HEK293 (cell line): ENCODE results near the gene ADH6.
"Not testable (repeated sequence)": the region's sequence is repeated elsewhere in the genome, so short reads cannot be mapped to it uniquely, and the experiment has no call there.

Source experiments
- CTCF ChIA-PET: fragments of 350-600 bp; formaldehyde crosslinking; extraction: SDS; loops from one replicate; lab custom pipeline; 2021; ENCODE audit warnings: antibody characterized with exemption; lab: Yijun Ruan, JAX
- POLR2A ChIA-PET: fragments of 300-600 bp; formaldehyde crosslinking; extraction: SDS; loops from one replicate; lab custom pipeline; 2020; ENCODE audit warnings: antibody characterized with exemption, inconsistent platforms; lab: Yijun Ruan, JAX
- H3K27ac ChIP-seq: fragments of 200-500 bp; sonication (Bioruptor generic); 2 replicates; pipeline ENCODE4 v1.5.1; 2014; ENCODE audit warnings: low read depth, low read length, control low read depth, inconsistent platforms; ENCODE audit errors: extremely low read depth
- H3K36me3 ChIP-seq, 2 experiments: fragments of 200-500 bp in 1 of 2; sonication (Bioruptor generic) in 1 of 2; 1 replicate in 1 of 2; 2 replicates in 1 of 2; pipeline ENCODE4 v1.5.1; 2014 to 2017; ENCODE audit warnings: inconsistent platforms in 2 of 2, low read length in 2 of 2; ENCODE audit not compliant: control insufficient read depth in 2 of 2, insufficient read depth in 1 of 2
- H3K4me1 ChIP-seq: fragments of 200-500 bp; sonication (Bioruptor generic); 2 replicates; pipeline ENCODE4 v1.5.1; 2014; ENCODE audit warnings: mild to moderate bottlenecking, low read length, inconsistent platforms; ENCODE audit not compliant: control insufficient read depth, insufficient read depth
- H3K4me3 ChIP-seq: 2 replicates; pipeline ENCODE4 v1.5.1; 2011; ENCODE audit warnings: low read depth, mild to moderate bottlenecking, control low read depth, low read length, moderate library complexity
- H3K9me3 ChIP-seq: fragments of 200-500 bp; sonication (Bioruptor generic); 2 replicates; pipeline ENCODE4 v1.5.1; 2014; ENCODE audit warnings: low read depth, low read length, inconsistent platforms; ENCODE audit not compliant: control insufficient read depth, insufficient read depth
- BCL11A ChIP-seq: fragments of 450-650 bp; formaldehyde crosslinking; IDR thresholded peaks from 2 replicates; pipeline ENCODE4 v1.5.1; 2016; ENCODE audit warnings: low read depth, missing biosample characterization, missing genetic modification characterization
- HOXC10 ChIP-seq: sonication (generic); formaldehyde crosslinking; IDR thresholded peaks from 2 replicates; pipeline ENCODE4 v1.8.1; 2023; ENCODE audit warnings: mild to moderate bottlenecking, missing genetic modification reagents
- YY2 ChIP-seq: fragments of 450-650 bp; formaldehyde crosslinking; IDR thresholded peaks from 2 replicates; pipeline ENCODE4 v1.5.1; 2016; ENCODE audit warnings: missing biosample characterization, missing genetic modification characterization
- ZNF155 ChIP-seq: fragments of 450-650 bp; formaldehyde crosslinking; IDR thresholded peaks from 2 replicates; pipeline ENCODE4 v1.5.1; 2016; ENCODE audit warnings: missing biosample characterization, missing genetic modification characterization
- ZNF2 ChIP-seq: fragments of 450-650 bp; formaldehyde crosslinking; IDR thresholded peaks from 2 replicates; pipeline ENCODE4 v1.5.1; 2016; ENCODE audit warnings: missing biosample characterization, missing genetic modification characterization
- ZNF274 ChIP-seq, 2 experiments: fragments of 200-500 bp in 1 of 2; fragments of 450-650 bp in 1 of 2; sonication (Bioruptor generic) in 1 of 2; formaldehyde crosslinking in 1 of 2; IDR thresholded peaks; 2 replicates each; pipeline versions ENCODE4 v1.5.1 to v1.6.1; 2014 to 2016; ENCODE audit warnings: borderline replicate concordance in 1 of 2, inconsistent platforms in 1 of 2, low read length in 1 of 2, missing biosample characterization in 1 of 2, missing genetic modification characterization in 1 of 2
- ZNF354C ChIP-seq: fragments of 450-650 bp; formaldehyde crosslinking; IDR thresholded peaks from 2 replicates; pipeline ENCODE4 v1.5.1; 2016; ENCODE audit warnings: missing biosample characterization, missing genetic modification characterization, low read depth, borderline replicate concordance
- ZNF707 ChIP-seq: fragments of 450-650 bp; formaldehyde crosslinking; IDR thresholded peaks from 2 replicates; pipeline ENCODE4 v1.5.1; 2016; ENCODE audit warnings: missing biosample characterization, missing genetic modification characterization
- TF ChIP-seq, protein P1 (sequence below): fragments of 450-650 bp; formaldehyde crosslinking; IDR thresholded peaks from 2 replicates; pipeline ENCODE4 v1.5.1; 2016; ENCODE audit warnings: missing biosample characterization, missing genetic modification characterization, borderline replicate concordance

ADH6 gene

DNA sequence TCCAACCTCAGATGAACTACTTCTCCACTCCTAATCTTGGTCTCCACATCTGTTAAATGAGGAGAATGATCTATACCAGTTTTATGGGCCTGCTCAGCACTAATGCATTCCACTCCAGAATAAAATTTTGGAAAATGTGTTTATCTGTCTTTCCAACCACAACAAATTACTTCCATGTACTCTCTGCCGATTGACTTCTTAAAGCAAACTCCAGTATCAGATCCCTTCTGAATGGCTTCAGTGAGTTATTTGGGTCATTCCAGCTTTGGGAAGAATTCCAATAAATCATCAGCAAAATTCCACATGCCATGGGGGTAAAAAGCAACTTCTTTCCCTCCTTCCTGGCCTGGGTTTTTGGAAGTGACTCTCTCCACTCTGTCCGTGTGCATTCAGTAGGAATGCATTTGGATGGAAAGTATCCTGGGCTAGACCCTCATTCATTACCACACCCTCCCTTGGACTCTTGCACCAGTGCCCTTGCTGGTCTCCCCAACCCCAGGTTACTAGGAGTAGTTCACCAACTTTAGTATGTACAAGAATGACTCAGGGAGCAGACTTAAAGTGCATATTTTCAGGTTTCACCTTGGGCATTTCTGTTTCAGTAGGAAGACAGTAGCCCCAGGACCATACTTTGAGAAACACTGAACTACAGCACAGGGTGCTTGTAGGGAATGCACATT lies 15.4 kb upstream of the ADH6 start (continued):
- TF ChIP-seq ZNF2 (tag by site-specific recombination) (no peak), ZNF155 (tag by site-specific recombination) (no peak), ZNF274 (IDR thresholded peaks at IDR 0.05; ENCODE audit: low read length) (no peak), ZNF274 (tag by site-specific recombination; IDR thresholded peaks at IDR 0.05; ENCODE audit: borderline replicate concordance) (no peak), HOXC10 (CRISPR knock-in tag) (no peak), YY2 (tag by site-specific recombination) (no peak)

DNA sequence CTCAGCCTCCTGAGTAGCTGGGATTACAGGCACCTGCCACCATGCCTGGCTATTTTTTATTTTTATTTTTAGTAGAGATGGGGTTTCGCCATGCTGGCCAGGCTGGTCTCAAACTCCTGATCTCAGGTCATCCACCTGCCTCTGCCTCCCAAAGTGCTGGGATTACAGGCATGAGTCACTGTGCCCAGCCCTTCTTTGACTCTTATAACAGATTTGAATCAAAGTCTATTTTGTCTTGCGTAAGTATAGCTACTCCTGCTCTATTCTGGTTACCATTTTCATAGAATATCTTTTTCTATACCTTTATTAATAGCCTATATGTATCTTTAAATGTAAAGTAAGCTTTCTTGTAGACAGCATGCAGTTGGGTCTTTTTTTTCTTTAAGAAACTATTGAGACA lies 14.4 kb upstream of the ADH6 start:
- H3K4me1 ChIP-seq, H3K27ac ChIP-seq, CTCF ChIA-PET, H3K9me3 ChIP-seq, H3K36me3 ChIP-seq, POLR2A ChIA-PET, H3K4me3 ChIP-seq: not testable (repeated sequence)

DNA sequence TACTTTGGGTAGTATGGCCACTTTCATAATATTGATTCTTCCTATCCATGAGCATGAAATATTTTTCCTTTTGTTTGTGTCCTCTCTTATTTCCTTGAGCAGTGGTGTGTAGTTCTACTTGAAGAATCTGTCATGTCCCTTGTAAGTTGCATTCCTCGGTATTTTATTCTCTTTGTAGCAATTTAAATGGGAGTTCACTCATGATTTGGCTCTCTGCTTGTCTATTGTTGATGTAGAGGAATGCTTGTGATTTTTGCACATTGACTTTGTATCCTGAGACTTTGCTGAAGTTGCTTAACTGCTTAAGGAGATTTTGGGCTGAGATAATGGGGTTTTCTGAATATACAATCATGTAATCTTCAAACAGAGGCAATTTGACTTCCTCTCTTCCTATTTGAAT lies 9.7 kb upstream of the ADH6 start:
- CTCF ChIA-PET, H3K9me3 ChIP-seq, POLR2A ChIA-PET, H3K4me3 ChIP-seq, H3K27ac ChIP-seq, H3K36me3 ChIP-seq, H3K4me1 ChIP-seq: not testable (repeated sequence)

DNA sequence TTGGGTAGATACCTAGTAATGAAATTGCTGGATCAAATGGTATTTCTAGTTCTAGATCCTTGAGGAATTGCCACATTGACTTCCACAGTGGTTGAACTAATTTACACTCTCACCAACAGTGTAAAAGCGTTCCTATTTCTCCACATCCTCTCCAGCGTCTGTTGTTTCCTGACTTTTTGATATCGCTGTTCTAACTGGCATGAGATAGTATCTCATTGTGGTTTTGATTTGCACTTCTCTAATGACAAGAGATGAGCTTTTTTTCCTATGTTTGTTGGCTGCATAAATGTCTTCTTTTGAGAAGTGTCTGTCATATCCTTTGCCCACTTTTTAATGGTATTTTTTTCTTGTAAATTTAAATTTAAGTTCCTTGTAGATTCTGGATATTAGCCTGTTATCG lies 8.6 kb upstream of the ADH6 start:
- POLR2A ChIA-PET, H3K4me1 ChIP-seq, H3K9me3 ChIP-seq, CTCF ChIA-PET, H3K36me3 ChIP-seq, H3K27ac ChIP-seq, H3K4me3 ChIP-seq: not testable (repeated sequence)

DNA sequence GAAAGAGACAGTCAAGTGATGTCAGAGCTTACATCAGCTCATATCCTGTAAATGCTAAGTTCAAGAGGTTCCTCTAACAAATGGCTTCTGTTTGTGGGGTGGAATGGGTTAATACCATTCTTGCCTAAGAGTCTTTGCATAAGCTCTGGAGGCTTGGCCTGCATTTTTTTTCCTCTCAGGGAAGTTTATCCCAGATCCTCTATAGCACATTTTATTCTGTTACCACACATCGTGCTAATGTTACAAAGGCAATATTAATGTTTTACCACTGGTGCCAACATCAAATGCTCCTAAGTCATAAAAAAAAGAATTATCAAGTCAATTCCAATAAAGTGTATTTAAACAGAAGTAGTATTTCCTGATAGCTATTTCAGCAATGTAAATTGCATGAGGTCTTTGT lies 2.9 kb upstream of the ADH6 start:
- Histone ChIP-seq H3K36me3 (no peaks in the 10 kb centered on the region), H3K4me1 (no peaks in the 10 kb centered on the region), H3K4me3 (no peak overlapping the region), H3K9me3 (no peaks in the 10 kb centered on the region), H3K27ac (no peak overlapping the region)
- POLR2A ChIA-PET: no interaction called here
- no peak for TF ChIP-seq ZNF354C (tag by site-specific recombination)
- no peak for TF ChIP-seq BCL11A (tag by site-specific recombination)
- TF ChIP-seq ZNF707 (tag by site-specific recombination): no peak
- TF ChIP-seq YY2 (tag by site-specific recombination): no peak
- TF ChIP-seq, protein P1, sequence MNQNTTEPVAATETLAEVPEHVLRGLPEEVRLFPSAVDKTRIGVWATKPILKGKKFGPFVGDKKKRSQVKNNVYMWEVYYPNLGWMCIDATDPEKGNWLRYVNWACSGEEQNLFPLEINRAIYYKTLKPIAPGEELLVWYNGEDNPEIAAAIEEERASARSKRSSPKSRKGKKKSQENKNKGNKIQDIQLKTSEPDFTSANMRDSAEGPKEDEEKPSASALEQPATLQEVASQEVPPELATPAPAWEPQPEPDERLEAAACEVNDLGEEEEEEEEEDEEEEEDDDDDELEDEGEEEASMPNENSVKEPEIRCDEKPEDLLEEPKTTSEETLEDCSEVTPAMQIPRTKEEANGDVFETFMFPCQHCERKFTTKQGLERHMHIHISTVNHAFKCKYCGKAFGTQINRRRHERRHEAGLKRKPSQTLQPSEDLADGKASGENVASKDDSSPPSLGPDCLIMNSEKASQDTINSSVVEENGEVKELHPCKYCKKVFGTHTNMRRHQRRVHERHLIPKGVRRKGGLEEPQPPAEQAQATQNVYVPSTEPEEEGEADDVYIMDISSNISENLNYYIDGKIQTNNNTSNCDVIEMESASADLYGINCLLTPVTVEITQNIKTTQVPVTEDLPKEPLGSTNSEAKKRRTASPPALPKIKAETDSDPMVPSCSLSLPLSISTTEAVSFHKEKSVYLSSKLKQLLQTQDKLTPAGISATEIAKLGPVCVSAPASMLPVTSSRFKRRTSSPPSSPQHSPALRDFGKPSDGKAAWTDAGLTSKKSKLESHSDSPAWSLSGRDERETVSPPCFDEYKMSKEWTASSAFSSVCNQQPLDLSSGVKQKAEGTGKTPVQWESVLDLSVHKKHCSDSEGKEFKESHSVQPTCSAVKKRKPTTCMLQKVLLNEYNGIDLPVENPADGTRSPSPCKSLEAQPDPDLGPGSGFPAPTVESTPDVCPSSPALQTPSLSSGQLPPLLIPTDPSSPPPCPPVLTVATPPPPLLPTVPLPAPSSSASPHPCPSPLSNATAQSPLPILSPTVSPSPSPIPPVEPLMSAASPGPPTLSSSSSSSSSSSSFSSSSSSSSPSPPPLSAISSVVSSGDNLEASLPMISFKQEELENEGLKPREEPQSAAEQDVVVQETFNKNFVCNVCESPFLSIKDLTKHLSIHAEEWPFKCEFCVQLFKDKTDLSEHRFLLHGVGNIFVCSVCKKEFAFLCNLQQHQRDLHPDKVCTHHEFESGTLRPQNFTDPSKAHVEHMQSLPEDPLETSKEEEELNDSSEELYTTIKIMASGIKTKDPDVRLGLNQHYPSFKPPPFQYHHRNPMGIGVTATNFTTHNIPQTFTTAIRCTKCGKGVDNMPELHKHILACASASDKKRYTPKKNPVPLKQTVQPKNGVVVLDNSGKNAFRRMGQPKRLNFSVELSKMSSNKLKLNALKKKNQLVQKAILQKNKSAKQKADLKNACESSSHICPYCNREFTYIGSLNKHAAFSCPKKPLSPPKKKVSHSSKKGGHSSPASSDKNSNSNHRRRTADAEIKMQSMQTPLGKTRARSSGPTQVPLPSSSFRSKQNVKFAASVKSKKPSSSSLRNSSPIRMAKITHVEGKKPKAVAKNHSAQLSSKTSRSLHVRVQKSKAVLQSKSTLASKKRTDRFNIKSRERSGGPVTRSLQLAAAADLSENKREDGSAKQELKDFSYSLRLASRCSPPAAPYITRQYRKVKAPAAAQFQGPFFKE (tag by site-specific recombination): no peak
- CTCF ChIA-PET: no interaction called here
